Measurements from ENCODE around the gene UTF1.
"Not testable (repeated sequence)": the region's sequence is repeated elsewhere in the genome, so short reads cannot be mapped to it uniquely, and the experiment has no call there.

Gene UTF1

GRCh38 chr10:133265052-133265451 is 35.0 kb downstream of the UTF1 start:
- DNase-seq (ENCODE audit: low spot score) = not testable (repeated sequence)

- no peak for DNase-seq (ENCODE audit: low spot score)
These were observed 36.2 kb downstream of the UTF1 start for GRCh38 chr10:133266056-133266795.

GRCh38 chr10:133267293-133267692 is 37.3 kb downstream of the UTF1 start:
- DNase-seq (ENCODE audit: low spot score) = no peak

GRCh38 chr10:133267829-133268228 is 37.8 kb downstream of the UTF1 start:
- DNase-seq (ENCODE audit: low spot score) = no peak

- DNase-seq (ENCODE audit: low spot score) = no peak
These were observed 38.5 kb downstream of the UTF1 start for GRCh38 chr10:133268532-133268931.

- DNase-seq (ENCODE audit: low spot score) = no peak
These were observed 39.4 kb downstream of the UTF1 start for GRCh38 chr10:133269367-133269766.

GRCh38 chr10:133270204-133270603 is 40.2 kb downstream of the UTF1 start:
- DNase-seq (ENCODE audit: low spot score) = no peak

- DNase-seq (ENCODE audit: low spot score) = no peak
These were observed 40.8 kb downstream of the UTF1 start for GRCh38 chr10:133270773-133271297.

GRCh38 chr10:133271521-133272300 is 41.7 kb downstream of the UTF1 start:
- DNase-seq (ENCODE audit: low spot score) = no peak

- DNase-seq (ENCODE audit: low spot score) = no peak
These were observed 42.4 kb downstream of the UTF1 start for GRCh38 chr10:133272301-133272963.

GRCh38 chr10:133272964-133273420 is 43.0 kb downstream of the UTF1 start:
- no peak for DNase-seq (ENCODE audit: low spot score)

- DNase-seq (ENCODE audit: low spot score) = no peak
These were observed 43.6 kb downstream of the UTF1 start for GRCh38 chr10:133273534-133274143.

- peak; percentile 59 for DNase-seq (ENCODE audit: low spot score)
These were observed 45.0 kb downstream of the UTF1 start for GRCh38 chr10:133274751-133275683.

- peak; percentile 68 for DNase-seq (ENCODE audit: low spot score)
These were observed 45.7 kb downstream of the UTF1 start for GRCh38 chr10:133275684-133276092.

GRCh38 chr10:133276100-133276434 is 46.0 kb downstream of the UTF1 start:
- no peak for DNase-seq (ENCODE audit: low spot score)

- DNase-seq (ENCODE audit: low spot score) = peak; percentile 58
These were observed 46.6 kb downstream of the UTF1 start, which contains the start of gene ADAM8 for GRCh38 chr10:133276435-133277201. Gene ADAM8, minus strand, starts transcription at chr10:133276868. Its CDS starts 51 bp downstream, at chr10:133276817.

GRCh38 chr10:133277277-133277992 is 47.4 kb downstream of the UTF1 start:
- no peak for DNase-seq (ENCODE audit: low spot score)

- DNase-seq (ENCODE audit: low spot score) = no peak
These were observed 48.1 kb downstream of the UTF1 start for GRCh38 chr10:133277993-133278576.

Data from NAMALWA (cell line).